GM12892 (cell line): Measurements from ENCODE around the gene TNFAIP2.

ENCODE experiments used
- POLR2A ChIP-seq: IDR thresholded peaks from 2 replicates; pipeline ENCODE4 v1.6.1; 2011; ENCODE audit warnings: low read depth, low read length, control low read depth
- POLR2AphosphoS5 ChIP-seq: IDR thresholded peaks from 2 replicates; pipeline ENCODE4 v1.6.1; 2011; ENCODE audit warnings: low read depth, low read length, control low read depth
- TAF1 ChIP-seq: IDR thresholded peaks from 2 replicates; pipeline ENCODE4 v1.6.1; 2011; ENCODE audit warnings: low read depth, mild to moderate bottlenecking, control low read depth, low read length, borderline replicate concordance

GRCh38 chr14:103127356-103127755 lies 4.1 kb downstream of the TNFAIP2 start:
- no peak for TF ChIP-seq POLR2A
- TF ChIP-seq TAF1, result no peak
- TF ChIP-seq POLR2AphosphoS5, result no peak
